Tibial nerve (tissue), 3 donors: ENCODE results near the gene ACP3.

ENCODE experiments used
- POLR2A ChIP-seq, 2 donors: fragments of 450-650 bp; IDR thresholded peaks; one replicate each; pipeline ENCODE4 v1.6.1; 2017; ENCODE audit warnings: antibody characterized with exemption in 2 of 2, mild to moderate bottlenecking in 2 of 2, moderate library complexity in 2 of 2
- TF ChIP-seq, protein P1 (sequence below), 5 experiments: fragments of 200-600 bp in 3 of 5; fragments of 450-650 bp in 2 of 5; sonication (generic) in 3 of 5; IDR thresholded peaks; one replicate each; pipeline ENCODE4 v1.5.1; 2016 to 2019; ENCODE audit warnings: antibody characterized with exemption in 5 of 5, mild to moderate bottlenecking in 3 of 5, moderate library complexity in 2 of 5

- TF ChIP-seq POLR2A (IDR thresholded peaks at IDR 0.05) = no peak
- TF ChIP-seq, protein P1, sequence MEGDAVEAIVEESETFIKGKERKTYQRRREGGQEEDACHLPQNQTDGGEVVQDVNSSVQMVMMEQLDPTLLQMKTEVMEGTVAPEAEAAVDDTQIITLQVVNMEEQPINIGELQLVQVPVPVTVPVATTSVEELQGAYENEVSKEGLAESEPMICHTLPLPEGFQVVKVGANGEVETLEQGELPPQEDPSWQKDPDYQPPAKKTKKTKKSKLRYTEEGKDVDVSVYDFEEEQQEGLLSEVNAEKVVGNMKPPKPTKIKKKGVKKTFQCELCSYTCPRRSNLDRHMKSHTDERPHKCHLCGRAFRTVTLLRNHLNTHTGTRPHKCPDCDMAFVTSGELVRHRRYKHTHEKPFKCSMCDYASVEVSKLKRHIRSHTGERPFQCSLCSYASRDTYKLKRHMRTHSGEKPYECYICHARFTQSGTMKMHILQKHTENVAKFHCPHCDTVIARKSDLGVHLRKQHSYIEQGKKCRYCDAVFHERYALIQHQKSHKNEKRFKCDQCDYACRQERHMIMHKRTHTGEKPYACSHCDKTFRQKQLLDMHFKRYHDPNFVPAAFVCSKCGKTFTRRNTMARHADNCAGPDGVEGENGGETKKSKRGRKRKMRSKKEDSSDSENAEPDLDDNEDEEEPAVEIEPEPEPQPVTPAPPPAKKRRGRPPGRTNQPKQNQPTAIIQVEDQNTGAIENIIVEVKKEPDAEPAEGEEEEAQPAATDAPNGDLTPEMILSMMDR (IDR thresholded peaks at IDR 0.05) = no peak
Measured at GRCh38 chr3:132347811-132348210, 30.6 kb downstream of the ACP3 start.
